ENCODE measurements around the gene CTIF.

CTIF gene

GRCh38 chr18:48597110-48597509 lies 58.3 kb downstream of the CTIF start:
- in situ Hi-C loops (cut with HindIII; ENCODE audit: low sequenced_read_pairs) = no loop called here

GRCh38 chr18:48597671-48598070 lies 58.8 kb downstream of the CTIF start:
- in situ Hi-C loops (cut with HindIII; ENCODE audit: low sequenced_read_pairs) = no loop called here

- in situ Hi-C loops (cut with HindIII; ENCODE audit: low sequenced_read_pairs) = no loop called here
Observed at GRCh38 chr18:48599391-48599790, 60.6 kb downstream of the CTIF start.

GRCh38 chr18:48600046-48600445 lies 61.2 kb downstream of the CTIF start:
- in situ Hi-C loops (cut with HindIII; ENCODE audit: low sequenced_read_pairs) = no loop called here

GRCh38 chr18:48600456-48601090 lies 61.7 kb downstream of the CTIF start:
- in situ Hi-C loops (cut with HindIII; ENCODE audit: low sequenced_read_pairs) = no loop called here

GRCh38 chr18:48601343-48601742 lies 62.5 kb downstream of the CTIF start:
- in situ Hi-C loops (cut with HindIII; ENCODE audit: low sequenced_read_pairs) = no loop called here

GRCh38 chr18:48602759-48603390 lies 64.0 kb downstream of the CTIF start:
- in situ Hi-C loops (cut with HindIII; ENCODE audit: low sequenced_read_pairs) = no loop called here

- in situ Hi-C loops (cut with HindIII; ENCODE audit: low sequenced_read_pairs) = loop anchor here (5.0 kb wide), 1 partner anchor 123 kb away; no protein-coding TSS in a partner anchor
Observed at GRCh38 chr18:48605408-48605845, 66.6 kb downstream of the CTIF start.

GRCh38 chr18:48607056-48607984 lies 68.5 kb downstream of the CTIF start:
- in situ Hi-C loops (cut with HindIII; ENCODE audit: low sequenced_read_pairs) = loop anchor here (5.0 kb wide), 1 partner anchor 125 kb away; no protein-coding TSS in a partner anchor

GRCh38 chr18:48608581-48608980 lies 69.8 kb downstream of the CTIF start:
- in situ Hi-C loops (cut with HindIII; ENCODE audit: low sequenced_read_pairs) = loop anchor here (5.0 kb wide), 1 partner anchor 126 kb away; no protein-coding TSS in a partner anchor

GRCh38 chr18:48609114-48609513 lies 70.3 kb downstream of the CTIF start:
- in situ Hi-C loops (cut with HindIII; ENCODE audit: low sequenced_read_pairs) = loop anchor here (5.0 kb wide), 1 partner anchor 127 kb away; no protein-coding TSS in a partner anchor

- in situ Hi-C loops (cut with HindIII; ENCODE audit: low sequenced_read_pairs) = loop anchor here (5.0 kb wide), 1 partner anchor 128 kb away; no protein-coding TSS in a partner anchor
Observed at GRCh38 chr18:48609820-48610815, 71.3 kb downstream of the CTIF start.

GRCh38 chr18:48611203-48611602 lies 72.4 kb downstream of the CTIF start:
- in situ Hi-C loops (cut with HindIII; ENCODE audit: low sequenced_read_pairs) = no loop called here

GRCh38 chr18:48611785-48612480 lies 73.1 kb downstream of the CTIF start:
- in situ Hi-C loops (cut with HindIII; ENCODE audit: low sequenced_read_pairs) = no loop called here

GRCh38 chr18:48612511-48612910 lies 73.7 kb downstream of the CTIF start:
- in situ Hi-C loops (cut with HindIII; ENCODE audit: low sequenced_read_pairs) = no loop called here

- in situ Hi-C loops (cut with HindIII; ENCODE audit: low sequenced_read_pairs) = no loop called here
Observed at GRCh38 chr18:48612917-48613316, 74.1 kb downstream of the CTIF start.

GRCh38 chr18:48613589-48614404 lies 75.0 kb downstream of the CTIF start:
- in situ Hi-C loops (cut with HindIII; ENCODE audit: low sequenced_read_pairs) = no loop called here

- in situ Hi-C loops (cut with HindIII; ENCODE audit: low sequenced_read_pairs) = loop anchor here (5.0 kb wide), 1 partner anchor 63 kb away; no protein-coding TSS in a partner anchor
Observed at GRCh38 chr18:48615566-48616401, 77.0 kb downstream of the CTIF start.

All from endothelial cell of hepatic sinusoid (primary cell).